Astrocyte of the cerebellum (primary cell): ENCODE data around the gene ETV4.

Experiments
- DNase-seq: peaks from one replicate; pipeline ENCODE4 v3.0.0-alpha.2; 2011; ENCODE audit warnings: low read depth
- H3K4me3 ChIP-seq: 2 replicates; pipeline ENCODE4 v1.5.1; 2011; ENCODE audit warnings: mild to moderate bottlenecking, low read depth, low read length, moderate library complexity
- CTCF ChIP-seq: IDR thresholded peaks from 2 replicates; pipeline ENCODE4 v1.5.1; 2012; ENCODE audit warnings: low read length, low read depth, moderate library complexity, mild to moderate bottlenecking; ENCODE audit errors: missing control alignments
- in situ Hi-C: cut with HindIII; loops from 2 replicates; pipeline ENCODE4 v1.10.0; 2017; ENCODE audit warnings: low sequenced_read_pairs

Gene ETV4

GRCh38 chr17:43530288-43531081, 15.7 kb downstream of the ETV4 start:
- in situ Hi-C loops, result no loop called here
- no peak for TF ChIP-seq CTCF
- peak overlapping the region; percentile 12 for H3K4me3 ChIP-seq
- DNase-seq, result peak; percentile 79

DNA sequence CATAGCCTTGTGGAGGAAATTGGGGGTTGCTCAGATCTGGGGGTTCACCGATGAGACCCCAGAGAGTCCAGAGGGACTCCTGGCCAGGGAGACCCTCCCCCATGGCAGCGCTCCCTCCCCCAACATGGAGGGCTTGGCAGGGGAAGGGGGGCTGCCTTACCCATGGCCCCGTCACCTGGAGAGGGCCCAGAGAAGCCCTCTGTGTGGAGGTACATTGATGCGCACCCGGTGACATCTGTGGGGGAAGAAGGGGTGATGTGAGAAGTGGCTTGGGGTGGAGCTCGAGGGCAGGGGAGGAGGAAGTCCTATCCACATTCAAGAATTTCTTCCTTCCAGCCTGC, 16.2 kb downstream of the ETV4 start:
- no peak overlapping the region for H3K4me3 ChIP-seq
- DNase-seq, result no peak
- TF ChIP-seq CTCF, result no peak
- in situ Hi-C loops, result no loop called here

DNA sequence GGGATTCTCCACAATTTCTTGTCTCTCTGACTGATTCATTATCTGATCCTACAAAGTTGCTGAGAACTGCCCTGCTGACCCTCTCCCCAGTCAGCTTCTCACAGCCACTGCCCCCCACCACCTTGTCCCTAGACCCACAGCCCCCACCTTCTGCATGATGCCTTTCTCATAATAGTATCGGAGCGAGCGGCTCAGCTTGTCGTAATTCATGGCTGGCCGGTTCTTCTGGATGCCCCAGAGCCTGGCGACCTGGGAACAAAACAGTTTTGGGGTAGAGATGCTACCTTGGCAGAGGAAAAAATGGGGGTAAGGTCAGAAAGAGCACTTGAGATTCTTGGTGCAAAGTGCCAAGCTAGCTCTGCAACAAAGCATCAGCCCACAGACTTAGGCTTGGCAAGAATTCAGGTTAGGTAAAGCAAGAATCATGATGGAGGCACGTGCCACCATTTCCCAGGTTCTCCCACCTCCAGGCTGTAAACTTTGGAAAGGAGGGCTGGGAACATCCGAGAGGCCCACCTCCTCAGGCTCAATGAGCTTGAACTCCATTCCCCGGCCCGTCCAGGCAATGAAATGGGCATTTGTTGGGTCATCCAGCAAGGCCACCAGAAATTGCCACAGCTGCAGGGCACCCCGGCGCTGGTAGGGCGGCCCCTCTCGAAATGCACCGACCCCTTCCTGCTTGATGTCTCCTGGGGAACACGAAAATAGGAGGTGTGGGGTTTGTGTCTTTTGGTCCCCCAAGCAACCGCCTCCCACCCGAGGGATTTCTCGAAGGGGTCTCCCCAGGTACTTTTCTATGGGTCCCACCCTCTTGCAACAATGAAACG, 16.9 kb downstream of the ETV4 start:
- TF ChIP-seq CTCF, result no peak
- in situ Hi-C loops, result no loop called here
- no peak for DNase-seq
- no peak overlapping the region for H3K4me3 ChIP-seq

GRCh38 chr17:43528319-43528987, 17.7 kb downstream of the ETV4 start:
- in situ Hi-C loops, result no loop called here
- no peak for TF ChIP-seq CTCF
- no peak for DNase-seq
- H3K4me3 ChIP-seq, result no peak overlapping the region

- no peak for DNase-seq
- H3K4me3 ChIP-seq, result no peak overlapping the region
- in situ Hi-C loops, result no loop called here
- TF ChIP-seq CTCF, result no peak
These were observed 19.1 kb downstream of the ETV4 start for GRCh38 chr17:43526886-43527648.
